Tibial artery (tissue), 4 donors: ENCODE data around the gene AASS.

Experiments
- DNase-seq, 2 donors: peaks; one replicate each; pipeline ENCODE4 v3.0.0-alpha.2; 2019
- H3K27ac ChIP-seq, 2 donors: fragments of 200-600 bp; sonication (generic) in 1 of 2; 1 replicate in 1 of 2; 2 replicates in 1 of 2; pipeline ENCODE4 v1.5.1; 2018 to 2019; ENCODE audit warnings: mild to moderate bottlenecking in 1 of 2
- H3K27me3 ChIP-seq, 2 donors: fragments of 200-600 bp; sonication (generic) in 1 of 2; one replicate each; pipeline versions ENCODE4 v1.5.1 to v1.6.0; 2016 to 2019
- H3K36me3 ChIP-seq, 3 donors: fragments of 200-600 bp; sonication (generic) in 2 of 3; one replicate each; pipeline ENCODE4 v1.5.1; 2016 to 2019; ENCODE audit warnings: mild to moderate bottlenecking in 2 of 3
- H3K4me1 ChIP-seq, 4 donors: fragments of 200-600 bp; sonication (generic) in 2 of 4; 1 replicate in 3 of 4; 2 replicates in 1 of 4; pipeline ENCODE4 v1.5.1; 2016 to 2019
- H3K4me3 ChIP-seq, 2 donors: fragments of 200-600 bp; sonication (generic) in 1 of 2; 1 replicate in 1 of 2; 2 replicates in 1 of 2; pipeline ENCODE4 v1.5.1; 2018 to 2019; ENCODE audit warnings: mild to moderate bottlenecking in 2 of 2
- H3K9me3 ChIP-seq, 3 donors: fragments of 200-600 bp; sonication (generic) in 1 of 3; one replicate each; pipeline ENCODE4 v1.5.1; 2016 to 2019
- intact Hi-C: fragments of 100-400 bp; cut with DNase I; formaldehyde crosslinking; loops from one replicate; pipeline ENCODE4 v1.15.0; 2023; ENCODE audit warnings: low total_unique reads
- TF ChIP-seq, protein P1 (sequence below), 2 experiments: fragments of 200-600 bp in 1 of 2; fragments of 450-650 bp in 1 of 2; IDR thresholded peaks; one replicate each; pipeline ENCODE4 v1.5.1; 2017 to 2019; ENCODE audit warnings: antibody characterized with exemption in 2 of 2, mild to moderate bottlenecking in 1 of 2, moderate library complexity in 1 of 2

Gene AASS

DNA sequence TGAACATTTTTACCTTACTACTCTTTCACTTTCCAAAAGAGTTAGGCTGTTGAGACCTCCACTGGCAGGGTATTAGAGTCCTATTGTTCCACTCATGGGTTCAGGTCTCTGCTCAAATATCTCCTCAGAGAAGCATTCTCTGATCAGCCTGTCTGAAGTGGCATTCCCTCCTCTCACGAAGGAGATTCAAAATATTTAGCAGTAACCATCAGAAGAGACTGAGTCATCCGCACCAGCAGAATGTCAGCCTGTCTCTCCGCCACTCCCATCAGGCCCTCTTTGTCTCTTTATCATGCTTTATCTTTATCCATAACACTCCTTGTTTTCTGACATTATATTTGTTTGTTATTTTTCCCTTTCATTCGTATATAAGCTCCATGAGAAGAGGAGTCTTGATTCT lies 79.1 kb downstream of the AASS start:
- Histone ChIP-seq H3K9me3 (no peaks in the 10 kb centered on the region), H3K4me3 (no peak overlapping the region), H3K4me1 (no peaks in the 10 kb centered on the region), H3K27me3 (no peaks in the 10 kb centered on the region), H3K27ac (no peak overlapping the region), H3K36me3 (no peaks in the 10 kb centered on the region)
- intact Hi-C loops = no loop called here
- TF ChIP-seq, protein P1, sequence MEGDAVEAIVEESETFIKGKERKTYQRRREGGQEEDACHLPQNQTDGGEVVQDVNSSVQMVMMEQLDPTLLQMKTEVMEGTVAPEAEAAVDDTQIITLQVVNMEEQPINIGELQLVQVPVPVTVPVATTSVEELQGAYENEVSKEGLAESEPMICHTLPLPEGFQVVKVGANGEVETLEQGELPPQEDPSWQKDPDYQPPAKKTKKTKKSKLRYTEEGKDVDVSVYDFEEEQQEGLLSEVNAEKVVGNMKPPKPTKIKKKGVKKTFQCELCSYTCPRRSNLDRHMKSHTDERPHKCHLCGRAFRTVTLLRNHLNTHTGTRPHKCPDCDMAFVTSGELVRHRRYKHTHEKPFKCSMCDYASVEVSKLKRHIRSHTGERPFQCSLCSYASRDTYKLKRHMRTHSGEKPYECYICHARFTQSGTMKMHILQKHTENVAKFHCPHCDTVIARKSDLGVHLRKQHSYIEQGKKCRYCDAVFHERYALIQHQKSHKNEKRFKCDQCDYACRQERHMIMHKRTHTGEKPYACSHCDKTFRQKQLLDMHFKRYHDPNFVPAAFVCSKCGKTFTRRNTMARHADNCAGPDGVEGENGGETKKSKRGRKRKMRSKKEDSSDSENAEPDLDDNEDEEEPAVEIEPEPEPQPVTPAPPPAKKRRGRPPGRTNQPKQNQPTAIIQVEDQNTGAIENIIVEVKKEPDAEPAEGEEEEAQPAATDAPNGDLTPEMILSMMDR (IDR thresholded peaks at IDR 0.05) = no peak
- DNase-seq = no peak

GRCh38 chr7:122063146-122063545 lies 80.9 kb downstream of the AASS start:
- intact Hi-C loops = no loop called here
- Histone ChIP-seq H3K36me3 (no peaks in the 10 kb centered on the region), H3K27ac (no peak overlapping the region), H3K9me3 (no peaks in the 10 kb centered on the region), H3K4me1 (no peaks in the 10 kb centered on the region), H3K4me3 (no peak overlapping the region), H3K27me3 (no peaks in the 10 kb centered on the region)
- TF ChIP-seq, protein P1 (IDR thresholded peaks at IDR 0.05) = no peak
- DNase-seq = no peak

- TF ChIP-seq, protein P1 (IDR thresholded peaks at IDR 0.05) = no peak
- no peak for DNase-seq
- intact Hi-C loops = no loop called here
- Histone ChIP-seq H3K4me3 (no peak overlapping the region), H3K4me1 (no peaks in the 10 kb centered on the region), H3K36me3 (no peaks in the 10 kb centered on the region), H3K9me3 (no peaks in the 10 kb centered on the region), H3K27ac (no peak overlapping the region), H3K27me3 (no peaks in the 10 kb centered on the region)
Observed at GRCh38 chr7:122059542-122059941, 84.5 kb downstream of the AASS start.

DNA sequence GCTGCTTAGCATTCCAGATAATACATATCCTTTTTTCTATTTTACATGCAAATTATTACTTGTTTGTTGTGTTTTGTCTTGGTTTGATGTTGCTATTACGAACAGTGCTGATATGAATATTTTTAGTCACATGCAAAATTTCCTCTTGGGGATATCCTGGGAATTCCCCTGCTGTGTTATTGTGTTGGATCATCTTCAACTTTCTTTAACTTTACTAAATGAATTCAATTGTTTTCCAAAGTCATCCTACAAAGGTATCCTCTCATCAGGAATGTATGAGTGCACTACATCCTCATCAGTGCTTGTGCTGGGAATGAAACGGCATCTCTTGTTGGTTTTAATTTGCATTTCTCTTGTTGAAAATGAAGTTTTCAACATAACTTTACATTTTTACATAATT lies 87.1 kb downstream of the AASS start:
- H3K4me3 ChIP-seq = no peak overlapping the region
- no peaks in the 10 kb centered on the region for H3K4me1 ChIP-seq
- no peaks in the 10 kb centered on the region for H3K36me3 ChIP-seq
- no peak overlapping the region for H3K27ac ChIP-seq
- TF ChIP-seq, protein P1 (IDR thresholded peaks at IDR 0.05) = no peak
- no peaks in the 10 kb centered on the region for H3K9me3 ChIP-seq
- DNase-seq = no peak
- no peaks in the 10 kb centered on the region for H3K27me3 ChIP-seq
- intact Hi-C loops = no loop called here

DNA sequence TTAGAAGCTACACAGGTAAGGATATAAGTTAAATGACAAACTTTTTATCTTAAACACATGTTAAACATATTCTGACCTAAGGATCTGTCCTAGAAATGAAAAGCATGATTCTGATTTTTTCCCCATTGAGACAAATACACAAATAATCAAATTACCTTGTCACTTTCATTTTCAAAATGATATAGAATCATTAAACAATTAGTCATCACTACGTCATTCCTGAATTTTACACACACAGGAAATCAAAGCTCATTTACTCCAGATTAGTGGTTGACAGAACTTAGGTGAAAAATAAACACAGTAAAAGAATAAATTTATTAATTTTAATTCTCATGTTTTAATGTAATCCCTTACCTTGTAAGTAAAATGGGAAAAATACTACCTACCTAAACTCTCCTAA lies 89.0 kb downstream of the AASS start:
- intact Hi-C loops = no loop called here
- H3K27me3 ChIP-seq = no peaks in the 10 kb centered on the region
- no peaks in the 10 kb centered on the region for H3K9me3 ChIP-seq
- TF ChIP-seq, protein P1 (IDR thresholded peaks at IDR 0.05) = no peak
- H3K4me3 ChIP-seq = no peak overlapping the region
- H3K27ac ChIP-seq = no peak overlapping the region
- H3K4me1 ChIP-seq = no peaks in the 10 kb centered on the region
- no peaks in the 10 kb centered on the region for H3K36me3 ChIP-seq
- no peak for DNase-seq

- Histone ChIP-seq H3K9me3 (no peaks in the 10 kb centered on the region), H3K4me1 (no peaks in the 10 kb centered on the region), H3K27me3 (no peaks in the 10 kb centered on the region), H3K36me3 (no peaks in the 10 kb centered on the region), H3K27ac (no peak overlapping the region), H3K4me3 (no peak overlapping the region)
- TF ChIP-seq, protein P1 (IDR thresholded peaks at IDR 0.05) = no peak
- intact Hi-C loops = no loop called here
- no peak for DNase-seq
Observed at GRCh38 chr7:122054393-122054792, 89.7 kb downstream of the AASS start.
